Esophagus squamous epithelium (tissue), 5 donors: Measurements from ENCODE around the gene ZYX. TPM values are rescaled to one million over a fixed set of nuclear protein-coding genes. Genes with fewer than 3 reads are reported as not detected.

ENCODE experiments used
- DNase-seq: peaks from one replicate; lab custom pipeline; 2025; lab: John Stamatoyannopoulos, UW
- H3K27ac ChIP-seq, 4 donors: fragments of 200-600 bp; sonication (generic); one replicate each; pipeline ENCODE4 v1.5.1; 2016 to 2019; ENCODE audit warnings: mild to moderate bottlenecking in 1 of 4
- H3K27me3 ChIP-seq, 4 donors: fragments of 200-600 bp; sonication (generic); 1 replicate in 3 of 4; 2 replicates in 1 of 4; pipeline versions ENCODE4 v1.5.1 to v1.6.0; 2017 to 2021; ENCODE audit warnings: antibody characterized with exemption in 1 of 4
- H3K36me3 ChIP-seq, 3 donors: fragments of 200-600 bp; sonication (generic); one replicate each; pipeline ENCODE4 v1.5.1; 2016 to 2019
- H3K4me1 ChIP-seq, 3 donors: fragments of 200-600 bp; sonication (generic); one replicate each; pipeline ENCODE4 v1.5.1; 2017 to 2019
- H3K4me3 ChIP-seq, 4 donors: fragments of 200-600 bp; sonication (generic); 1 replicate in 3 of 4; 2 replicates in 1 of 4; pipeline ENCODE4 v1.5.1; 2016 to 2019; ENCODE audit warnings: mild to moderate bottlenecking in 2 of 4, moderate library complexity in 1 of 4
- H3K9me3 ChIP-seq, 3 donors: fragments of 200-600 bp; sonication (generic); one replicate each; pipeline ENCODE4 v1.5.1; 2016 to 2019
- POLR2A ChIP-seq, 4 donors: fragments of 450-650 bp; IDR thresholded peaks; one replicate each; pipeline ENCODE4 v1.6.1; 2017; ENCODE audit warnings: antibody characterized with exemption in 4 of 4, mild to moderate bottlenecking in 4 of 4, moderate library complexity in 3 of 4
- WGBS, 2 donors: methylation state at CpG; one replicate each; pipeline ENCODE4 v1.1.5; 2018; 5-methylcytosine and 5-hydroxymethylcytosine counted together
- intact Hi-C: fragments of 100-400 bp; cut with DNase I; formaldehyde crosslinking; loops from one replicate; pipeline ENCODE4 v1.15.0; 2022
- total RNA-seq, 4 donors: library from RNA; depleted of rRNA; stranded (reverse); fragments of >200 nt; gene quantifications; one replicate each; pipeline ENCODE4 v1.1.0, GENCODE V29; 2016
- TF ChIP-seq, protein P1 (sequence below), 6 experiments: fragments of 450-650 bp in 4 of 6; fragments of 200-600 bp in 2 of 6; sonication (generic) in 2 of 6; IDR thresholded peaks; one replicate each; pipeline ENCODE4 v1.5.1; 2016 to 2019; ENCODE audit warnings: antibody characterized with exemption in 6 of 6, mild to moderate bottlenecking in 4 of 6, moderate library complexity in 4 of 6
- donor health status: DM: yes; HTN: yes; CAD: no.

Gene ZYX
- total RNA-seq, 4 donors from 2014 or later: 40.2 to 78.8 (median 68.6) TPM

- no peak overlapping the region for H3K27ac ChIP-seq
- WGBS, 2 donors: 62 to 77% methylated on average over 2 of the region's 2 CpGs
- no peaks in the 10 kb centered on the region for H3K36me3 ChIP-seq
- DNase-seq: no peak
- no peak overlapping the region for H3K4me3 ChIP-seq
- no peaks in the 10 kb centered on the region for H3K27me3 ChIP-seq
- no peak for TF ChIP-seq POLR2A (IDR thresholded peaks at IDR 0.05)
- TF ChIP-seq, protein P1, sequence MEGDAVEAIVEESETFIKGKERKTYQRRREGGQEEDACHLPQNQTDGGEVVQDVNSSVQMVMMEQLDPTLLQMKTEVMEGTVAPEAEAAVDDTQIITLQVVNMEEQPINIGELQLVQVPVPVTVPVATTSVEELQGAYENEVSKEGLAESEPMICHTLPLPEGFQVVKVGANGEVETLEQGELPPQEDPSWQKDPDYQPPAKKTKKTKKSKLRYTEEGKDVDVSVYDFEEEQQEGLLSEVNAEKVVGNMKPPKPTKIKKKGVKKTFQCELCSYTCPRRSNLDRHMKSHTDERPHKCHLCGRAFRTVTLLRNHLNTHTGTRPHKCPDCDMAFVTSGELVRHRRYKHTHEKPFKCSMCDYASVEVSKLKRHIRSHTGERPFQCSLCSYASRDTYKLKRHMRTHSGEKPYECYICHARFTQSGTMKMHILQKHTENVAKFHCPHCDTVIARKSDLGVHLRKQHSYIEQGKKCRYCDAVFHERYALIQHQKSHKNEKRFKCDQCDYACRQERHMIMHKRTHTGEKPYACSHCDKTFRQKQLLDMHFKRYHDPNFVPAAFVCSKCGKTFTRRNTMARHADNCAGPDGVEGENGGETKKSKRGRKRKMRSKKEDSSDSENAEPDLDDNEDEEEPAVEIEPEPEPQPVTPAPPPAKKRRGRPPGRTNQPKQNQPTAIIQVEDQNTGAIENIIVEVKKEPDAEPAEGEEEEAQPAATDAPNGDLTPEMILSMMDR (IDR thresholded peaks at IDR 0.05): no peak
- no peaks in the 10 kb centered on the region for H3K9me3 ChIP-seq
- intact Hi-C loops: no loop called here
- peaks cover 0 to 20% (median 9%) of the 10 kb centered on the region in 3 donors for H3K4me1 ChIP-seq
Measured at GRCh38 chr7:143426479-143427142, 45.5 kb downstream of the ZYX start.

GRCh38 chr7:143429770-143430698, 48.9 kb downstream of the ZYX start:
- no peak for DNase-seq
- TF ChIP-seq, protein P1 (IDR thresholded peaks at IDR 0.05): no peak
- no peak for TF ChIP-seq POLR2A (IDR thresholded peaks at IDR 0.05)
- WGBS, 2 donors: 34 to 40% methylated on average over 10 of the region's 10 CpGs
- Histone ChIP-seq H3K27me3 (no peaks in the 10 kb centered on the region), H3K27ac (peak overlapping the region in 3 of 4 donors; percentile 31 to 57 (median 42)), H3K4me3 (no peak overlapping the region), H3K4me1 (peaks cover 2 to 32% (median 9%) of the 10 kb centered on the region in 3 donors), H3K36me3 (no peaks in the 10 kb centered on the region), H3K9me3 (no peaks in the 10 kb centered on the region)
- intact Hi-C loops: no loop called here

DNA sequence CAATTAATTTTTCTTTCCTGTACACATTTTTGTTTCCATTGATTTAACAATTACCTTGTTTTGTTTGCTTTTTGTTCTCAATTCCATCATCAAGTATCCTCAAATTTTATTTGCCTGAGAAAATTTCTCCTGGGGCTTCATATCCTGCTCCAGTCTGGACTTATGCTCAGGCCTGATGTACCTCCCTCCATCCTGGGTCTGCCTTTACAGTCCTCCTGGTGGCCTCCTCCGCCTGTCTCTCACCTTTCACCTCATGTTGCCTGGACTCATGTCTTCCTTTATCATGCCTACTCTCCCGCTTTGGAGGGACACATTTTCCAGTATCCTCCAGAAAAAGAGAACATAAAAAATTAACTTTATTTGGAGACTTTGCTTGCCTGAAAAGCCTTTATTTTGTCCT, 50.0 kb downstream of the ZYX start:
- no peak overlapping the region for H3K4me3 ChIP-seq
- no peaks in the 10 kb centered on the region for H3K36me3 ChIP-seq
- no peaks in the 10 kb centered on the region for H3K9me3 ChIP-seq
- H3K27ac ChIP-seq: no peak overlapping the region
- H3K4me1 ChIP-seq: peaks cover 8 to 40% (median 9%) of the 10 kb centered on the region in 3 donors
- intact Hi-C loops: no loop called here
- H3K27me3 ChIP-seq: no peaks in the 10 kb centered on the region
- TF ChIP-seq, protein P1 (IDR thresholded peaks at IDR 0.05): no peak
- no peak for DNase-seq
- 75 to 81% methylated on average over 2 of the region's 2 CpGs for WGBS, 2 donors

GRCh38 chr7:143433759-143434158, 52.6 kb downstream of the ZYX start:
- Histone ChIP-seq H3K27me3 (no peaks in the 10 kb centered on the region), H3K4me1 (peaks cover 8 to 34% (median 9%) of the 10 kb centered on the region in 3 donors), H3K27ac (no peak overlapping the region), H3K4me3 (no peak overlapping the region), H3K9me3 (no peaks in the 10 kb centered on the region), H3K36me3 (no peaks in the 10 kb centered on the region)
- intact Hi-C loops: no loop called here
- TF ChIP-seq POLR2A (IDR thresholded peaks at IDR 0.05): no peak
- TF ChIP-seq, protein P1 (IDR thresholded peaks at IDR 0.05): no peak
- WGBS, 2 donors: 76 to 85% methylated on average over 4 of the region's 4 CpGs
- DNase-seq: no peak

DNA sequence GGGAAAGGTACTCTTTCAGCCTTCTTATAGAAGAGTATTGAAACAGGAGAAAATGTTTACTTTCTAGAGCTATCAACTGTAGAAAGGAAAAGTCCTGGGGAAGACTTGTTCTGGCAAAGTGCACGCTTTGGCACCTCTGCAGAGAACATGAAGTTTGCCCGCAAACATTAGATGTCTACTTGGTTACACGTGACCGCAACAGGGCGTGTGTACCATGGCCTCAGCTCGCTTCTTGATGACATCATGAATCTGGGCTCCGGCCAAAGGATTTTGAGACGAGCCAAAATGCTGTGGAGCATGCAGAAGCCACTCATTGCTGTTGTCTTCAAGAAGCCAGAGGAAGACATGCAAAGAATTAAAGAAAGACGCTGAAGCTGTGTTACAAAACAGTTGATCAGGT, 53.5 kb downstream of the ZYX start:
- peaks cover 8 to 31% (median 9%) of the 10 kb centered on the region in 3 donors for H3K4me1 ChIP-seq
- intact Hi-C loops: no loop called here
- TF ChIP-seq, protein P1 (IDR thresholded peaks at IDR 0.05): no peak
- no peak for TF ChIP-seq POLR2A (IDR thresholded peaks at IDR 0.05)
- WGBS, 2 donors: 32 to 36% methylated on average over 7 to 9 of the region's 9 CpGs
- H3K36me3 ChIP-seq: no peaks in the 10 kb centered on the region
- DNase-seq: peak; percentile 6
- H3K9me3 ChIP-seq: no peaks in the 10 kb centered on the region
- no peaks in the 10 kb centered on the region for H3K27me3 ChIP-seq
- peak overlapping the region in 3 of 4 donors; percentile 56 to 79 (median 76) for H3K27ac ChIP-seq
- peak overlapping the region in 1 of 4 donors; percentile 23 for H3K4me3 ChIP-seq
